HepG2 (cell line): ENCODE measurements around the gene WFDC10B. TPM values are rescaled to one million over a fixed set of nuclear protein-coding genes. Genes with fewer than 3 reads are reported as not detected.
"Not testable (repeated sequence)": the region's sequence is repeated elsewhere in the genome, so short reads cannot be mapped to it uniquely, and the experiment has no call there.

Experiments
- FOXA1 ChIP-seq, 2 experiments: fragments of 450-650 bp in 1 of 2; sonication (generic) in 1 of 2; formaldehyde crosslinking in 1 of 2; IDR thresholded peaks; 2 replicates each; pipeline versions ENCODE4 v1.4.0 to v1.6.1; 2016 to 2020; ENCODE audit warnings: missing genetic modification reagents in 1 of 2
- FOXK1 ChIP-seq: sonication (generic); formaldehyde crosslinking; IDR thresholded peaks from 2 replicates; pipeline ENCODE4 v1.4.0; 2020; ENCODE audit warnings: low read depth, missing genetic modification reagents, borderline replicate concordance
- FOXP1 ChIP-seq, 2 experiments: fragments of 450-650 bp in 1 of 2; IDR thresholded peaks; 2 replicates each; pipeline ENCODE4 v1.6.1; 2017 to 2018; ENCODE audit warnings: antibody characterized with exemption in 1 of 2
- ZNF350 ChIP-seq: sonication (generic); formaldehyde crosslinking; IDR thresholded peaks from 2 replicates; pipeline ENCODE4 v1.4.0; 2020; ENCODE audit warnings: mild to moderate bottlenecking, low read depth, missing genetic modification reagents, borderline replicate concordance
- ZNF629 ChIP-seq: sonication (generic); formaldehyde crosslinking; conservative IDR thresholded peaks from 2 replicates; pipeline ENCODE4 v1.5.0; 2020; ENCODE audit warnings: missing genetic modification reagents
- ZNF770 ChIP-seq: sonication (generic); formaldehyde crosslinking; IDR thresholded peaks from 2 replicates; pipeline ENCODE4 v1.5.0; 2020; ENCODE audit warnings: mild to moderate bottlenecking, missing genetic modification reagents
- polyA plus RNA-seq, 8 experiments: library from polyadenylated mRNA; depleted of rRNA in 3 of 8; stranded (reverse) in 7 of 8; unstranded in 1 of 8; fragments of >200 nt; fragmentation: Illumina TruSeq in 4 of 8; extraction: Trizol in 4 of 8; gene quantifications; 2 replicates each; pipeline versions ENCODE4 v1.2.1 to v1.2.3, GENCODE V29; 2011 to 2016; ENCODE audit warnings: low read depth in 4 of 8, missing spikeins in 1 of 8, mixed read lengths in 1 of 8; ENCODE audit not compliant: insufficient read depth in 1 of 8
- total RNA-seq, 5 experiments: library from RNA; depleted of rRNA; stranded (reverse); fragments of >200 nt; fragmentation: Illumina TruSeq; extraction: Trizol; gene quantifications; 2 replicates each; pipeline ENCODE4 v1.2.3, GENCODE V29; 2016; ENCODE audit warnings: low read depth in 1 of 5
- TF ChIP-seq, protein P1 (sequence below): sonication (generic); formaldehyde crosslinking; IDR thresholded peaks from 2 replicates; pipeline ENCODE4 v1.4.0; 2020; ENCODE audit warnings: missing genetic modification reagents
- TF ChIP-seq, protein P2 (sequence below): sonication (generic); formaldehyde crosslinking; IDR thresholded peaks from 2 replicates; pipeline ENCODE4 v1.4.0; 2020; ENCODE audit warnings: missing genetic modification reagents, borderline replicate concordance

The WFDC10B gene
- total and polyA plus RNA-seq, 2 of the 13 experiments (the other 11 are each of a cell fraction or from before 2014, with no cell fraction given) = 0.24 TPM; not detected in 1

GRCh38 chr20:45651726-45652125 lies 53.1 kb downstream of the WFDC10B start (continued):
- TF ChIP-seq ZNF350 (CRISPR knock-in tag) (0 out of 2 replicates have a peak, but pooled peaks have one; percentile 26), FOXK1 (CRISPR knock-in tag) (0 out of 2 replicates have a peak, but pooled peaks have one; percentile 34), ZNF629 (peak; percentile 59), ZNF770 (CRISPR knock-in tag) (peak; percentile 41; the same call in 1 of the 2 replicates), FOXA1 (CRISPR knock-in tag; IDR thresholded peaks at IDR 0.05) (peak; percentile 77), FOXP1 (CRISPR knock-in tag; IDR thresholded peaks at IDR 0.05) (peak; percentile 44; the same call in 1 of the 2 replicates)
- TF ChIP-seq, protein P1, sequence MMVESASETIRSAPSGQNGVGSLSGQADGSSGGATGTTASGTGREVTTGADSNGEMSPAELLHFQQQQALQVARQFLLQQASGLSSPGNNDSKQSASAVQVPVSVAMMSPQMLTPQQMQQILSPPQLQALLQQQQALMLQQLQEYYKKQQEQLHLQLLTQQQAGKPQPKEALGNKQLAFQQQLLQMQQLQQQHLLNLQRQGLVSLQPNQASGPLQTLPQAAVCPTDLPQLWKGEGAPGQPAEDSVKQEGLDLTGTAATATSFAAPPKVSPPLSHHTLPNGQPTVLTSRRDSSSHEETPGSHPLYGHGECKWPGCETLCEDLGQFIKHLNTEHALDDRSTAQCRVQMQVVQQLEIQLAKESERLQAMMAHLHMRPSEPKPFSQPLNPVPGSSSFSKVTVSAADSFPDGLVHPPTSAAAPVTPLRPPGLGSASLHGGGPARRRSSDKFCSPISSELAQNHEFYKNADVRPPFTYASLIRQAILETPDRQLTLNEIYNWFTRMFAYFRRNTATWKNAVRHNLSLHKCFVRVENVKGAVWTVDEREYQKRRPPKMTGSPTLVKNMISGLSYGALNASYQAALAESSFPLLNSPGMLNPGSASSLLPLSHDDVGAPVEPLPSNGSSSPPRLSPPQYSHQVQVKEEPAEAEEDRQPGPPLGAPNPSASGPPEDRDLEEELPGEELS = peak; percentile 31; the same call in 1 of the 2 replicates
- TF ChIP-seq FOXA1, FOXP1 (IDR thresholded peaks at IDR 0.05): not testable (repeated sequence)
- TF ChIP-seq, protein P2, sequence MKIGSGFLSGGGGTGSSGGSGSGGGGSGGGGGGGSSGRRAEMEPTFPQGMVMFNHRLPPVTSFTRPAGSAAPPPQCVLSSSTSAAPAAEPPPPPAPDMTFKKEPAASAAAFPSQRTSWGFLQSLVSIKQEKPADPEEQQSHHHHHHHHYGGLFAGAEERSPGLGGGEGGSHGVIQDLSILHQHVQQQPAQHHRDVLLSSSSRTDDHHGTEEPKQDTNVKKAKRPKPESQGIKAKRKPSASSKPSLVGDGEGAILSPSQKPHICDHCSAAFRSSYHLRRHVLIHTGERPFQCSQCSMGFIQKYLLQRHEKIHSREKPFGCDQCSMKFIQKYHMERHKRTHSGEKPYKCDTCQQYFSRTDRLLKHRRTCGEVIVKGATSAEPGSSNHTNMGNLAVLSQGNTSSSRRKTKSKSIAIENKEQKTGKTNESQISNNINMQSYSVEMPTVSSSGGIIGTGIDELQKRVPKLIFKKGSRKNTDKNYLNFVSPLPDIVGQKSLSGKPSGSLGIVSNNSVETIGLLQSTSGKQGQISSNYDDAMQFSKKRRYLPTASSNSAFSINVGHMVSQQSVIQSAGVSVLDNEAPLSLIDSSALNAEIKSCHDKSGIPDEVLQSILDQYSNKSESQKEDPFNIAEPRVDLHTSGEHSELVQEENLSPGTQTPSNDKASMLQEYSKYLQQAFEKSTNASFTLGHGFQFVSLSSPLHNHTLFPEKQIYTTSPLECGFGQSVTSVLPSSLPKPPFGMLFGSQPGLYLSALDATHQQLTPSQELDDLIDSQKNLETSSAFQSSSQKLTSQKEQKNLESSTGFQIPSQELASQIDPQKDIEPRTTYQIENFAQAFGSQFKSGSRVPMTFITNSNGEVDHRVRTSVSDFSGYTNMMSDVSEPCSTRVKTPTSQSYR = peak; percentile 92
